ENCODE results near the gene CPAMD8.
"Not testable (repeated sequence)": the region's sequence is repeated elsewhere in the genome, so short reads cannot be mapped to it uniquely, and the experiment has no call there.

The CPAMD8 gene

GRCh38 chr19:16946951-16947940, 79.4 kb downstream of the CPAMD8 start:
- Histone ChIP-seq H3K27me3 (no peaks in the 10 kb centered on the region), H3K9me3 (no peaks in the 10 kb centered on the region; the same call in 1 of the 2 replicates), H3K36me3 (no peaks in the 10 kb centered on the region), H3K4me1 (no peaks in the 10 kb centered on the region), H3K4me3 (ENCODE audit: low read depth, low read length) (no peak overlapping the region)
- TF ChIP-seq, protein P1, sequence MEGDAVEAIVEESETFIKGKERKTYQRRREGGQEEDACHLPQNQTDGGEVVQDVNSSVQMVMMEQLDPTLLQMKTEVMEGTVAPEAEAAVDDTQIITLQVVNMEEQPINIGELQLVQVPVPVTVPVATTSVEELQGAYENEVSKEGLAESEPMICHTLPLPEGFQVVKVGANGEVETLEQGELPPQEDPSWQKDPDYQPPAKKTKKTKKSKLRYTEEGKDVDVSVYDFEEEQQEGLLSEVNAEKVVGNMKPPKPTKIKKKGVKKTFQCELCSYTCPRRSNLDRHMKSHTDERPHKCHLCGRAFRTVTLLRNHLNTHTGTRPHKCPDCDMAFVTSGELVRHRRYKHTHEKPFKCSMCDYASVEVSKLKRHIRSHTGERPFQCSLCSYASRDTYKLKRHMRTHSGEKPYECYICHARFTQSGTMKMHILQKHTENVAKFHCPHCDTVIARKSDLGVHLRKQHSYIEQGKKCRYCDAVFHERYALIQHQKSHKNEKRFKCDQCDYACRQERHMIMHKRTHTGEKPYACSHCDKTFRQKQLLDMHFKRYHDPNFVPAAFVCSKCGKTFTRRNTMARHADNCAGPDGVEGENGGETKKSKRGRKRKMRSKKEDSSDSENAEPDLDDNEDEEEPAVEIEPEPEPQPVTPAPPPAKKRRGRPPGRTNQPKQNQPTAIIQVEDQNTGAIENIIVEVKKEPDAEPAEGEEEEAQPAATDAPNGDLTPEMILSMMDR (IDR thresholded peaks at IDR 0.05; ENCODE audit: low read depth, low read length), result no peak
- no peak for DNase-seq

DNA sequence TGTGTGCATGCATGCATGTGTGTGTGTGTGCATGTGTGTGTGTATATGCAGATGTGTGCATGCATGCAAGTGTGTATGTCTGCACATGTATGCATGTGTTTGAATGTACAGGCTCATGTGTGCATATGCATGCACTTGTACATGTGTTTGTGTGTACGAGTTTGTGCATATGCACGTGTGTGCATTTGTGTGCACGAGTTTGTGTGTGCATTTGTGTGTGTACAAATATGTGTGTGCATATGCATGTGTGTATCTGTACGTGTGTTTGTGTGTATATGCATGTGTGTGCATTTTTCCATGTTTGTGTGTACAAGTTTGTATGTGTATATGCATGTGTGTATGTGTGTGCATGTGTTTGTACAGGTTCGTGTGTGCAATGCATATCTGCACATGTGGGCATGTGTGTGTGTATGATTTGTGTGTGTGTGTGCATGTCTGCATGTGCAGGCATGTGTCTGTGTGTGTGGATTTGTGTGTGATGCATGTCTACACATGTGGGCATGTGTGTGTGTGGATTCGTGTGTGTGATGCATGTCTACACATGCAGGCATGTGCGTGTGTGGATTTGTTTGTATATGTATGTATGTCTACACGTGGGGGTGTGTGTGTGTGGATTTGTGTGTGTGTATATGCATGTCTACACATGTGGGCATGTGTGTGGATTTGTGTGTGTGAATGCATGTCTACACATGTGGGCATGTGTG, 80.7 kb downstream of the CPAMD8 start:
- DNase-seq, result no peak
- TF ChIP-seq, protein P1 (IDR thresholded peaks at IDR 0.05; ENCODE audit: low read depth, low read length), result no peak
- Histone ChIP-seq H3K4me3 (ENCODE audit: low read depth, low read length) (no peak overlapping the region), H3K36me3 (no peaks in the 10 kb centered on the region), H3K9me3 (no peaks in the 10 kb centered on the region; the same call in 1 of the 2 replicates), H3K27me3 (no peaks in the 10 kb centered on the region), H3K4me1 (no peaks in the 10 kb centered on the region)

DNA sequence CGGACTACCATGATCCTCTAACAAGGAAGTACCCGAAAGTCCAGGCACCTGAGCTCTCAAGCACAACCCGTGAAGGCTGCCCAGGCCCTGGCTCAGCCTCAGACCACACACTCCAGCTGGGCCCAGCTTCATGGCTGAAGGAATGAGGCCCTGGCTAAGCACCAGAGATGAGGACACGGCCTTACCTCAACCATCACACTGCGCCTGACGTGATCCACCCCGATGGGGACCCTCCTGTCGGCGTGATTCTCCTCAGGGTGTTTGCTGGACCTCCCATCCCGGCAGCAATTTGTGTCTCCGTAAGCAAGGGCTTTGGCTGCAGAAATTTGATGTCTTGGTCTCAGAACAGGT, 81.3 kb downstream of the CPAMD8 start:
- no peak for DNase-seq
- H3K27me3 ChIP-seq, result no peaks in the 10 kb centered on the region
- TF ChIP-seq, protein P1 (IDR thresholded peaks at IDR 0.05; ENCODE audit: low read depth, low read length), result no peak
- no peaks in the 10 kb centered on the region; the same call in 1 of the 2 replicates for H3K9me3 ChIP-seq
- H3K4me3 ChIP-seq (ENCODE audit: low read depth, low read length), result no peak overlapping the region
- H3K36me3 ChIP-seq, result no peaks in the 10 kb centered on the region
- H3K4me1 ChIP-seq, result no peaks in the 10 kb centered on the region

DNA sequence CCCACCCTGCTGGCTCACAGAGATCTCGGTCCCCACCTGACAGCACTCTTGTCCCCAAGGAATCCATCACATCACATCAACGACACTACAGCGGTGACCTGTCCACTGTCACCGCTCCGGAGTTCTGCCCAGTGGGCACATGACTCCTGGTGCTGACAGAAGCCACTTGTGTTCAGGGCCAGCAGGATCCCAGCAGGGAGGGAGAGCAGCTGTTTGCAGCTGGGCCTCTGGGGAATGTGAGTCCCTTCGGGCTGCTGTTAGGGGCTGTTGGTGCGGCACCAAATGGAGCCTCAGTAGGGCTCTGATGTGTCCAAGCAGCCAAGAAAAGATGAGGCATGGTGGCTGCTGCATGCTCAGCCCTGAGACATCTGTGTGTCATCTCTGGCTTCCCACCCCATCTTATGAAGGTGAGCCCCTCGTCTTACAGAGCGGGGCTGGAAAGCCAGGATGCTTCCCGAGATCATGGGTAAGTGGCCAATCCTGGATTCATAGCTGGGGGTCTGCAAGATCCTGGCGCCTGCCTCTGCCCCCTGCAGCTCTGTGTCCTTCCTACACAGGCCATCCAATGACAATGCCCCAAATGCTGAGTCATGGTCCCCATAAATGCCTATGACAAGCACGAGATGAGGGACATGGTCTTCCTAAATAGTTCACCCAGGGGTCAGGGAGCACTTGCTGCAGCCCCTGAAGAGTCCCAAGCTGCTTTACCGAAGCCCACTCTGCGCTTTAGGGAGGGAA, 81.8 kb downstream of the CPAMD8 start:
- no peak for DNase-seq
- no peak overlapping the region for H3K4me3 ChIP-seq (ENCODE audit: low read depth, low read length)
- no peaks in the 10 kb centered on the region for H3K27me3 ChIP-seq
- no peaks in the 10 kb centered on the region; the same call in 1 of the 2 replicates for H3K9me3 ChIP-seq
- TF ChIP-seq, protein P1 (IDR thresholded peaks at IDR 0.05; ENCODE audit: low read depth, low read length), result no peak
- H3K36me3 ChIP-seq, result no peaks in the 10 kb centered on the region
- no peaks in the 10 kb centered on the region for H3K4me1 ChIP-seq

GRCh38 chr19:16943942-16944625, 82.5 kb downstream of the CPAMD8 start:
- Histone ChIP-seq H3K9me3 (no peaks in the 10 kb centered on the region; the same call in 1 of the 2 replicates), H3K36me3 (no peaks in the 10 kb centered on the region), H3K4me3 (ENCODE audit: low read depth, low read length) (no peak overlapping the region), H3K4me1 (no peaks in the 10 kb centered on the region), H3K27me3 (no peaks in the 10 kb centered on the region)
- TF ChIP-seq, protein P1 (IDR thresholded peaks at IDR 0.05; ENCODE audit: low read depth, low read length), result no peak
- no peak for DNase-seq

- H3K4me3 ChIP-seq (ENCODE audit: low read depth, low read length); H3K4me1 ChIP-seq; H3K36me3 ChIP-seq; H3K27me3 ChIP-seq; DNase-seq; H3K9me3 ChIP-seq: not testable (repeated sequence)
These were observed 83.5 kb downstream of the CPAMD8 start for GRCh38 chr19:16943090-16943489.
